ENCODE data around the gene SLC9A9.

DNA sequence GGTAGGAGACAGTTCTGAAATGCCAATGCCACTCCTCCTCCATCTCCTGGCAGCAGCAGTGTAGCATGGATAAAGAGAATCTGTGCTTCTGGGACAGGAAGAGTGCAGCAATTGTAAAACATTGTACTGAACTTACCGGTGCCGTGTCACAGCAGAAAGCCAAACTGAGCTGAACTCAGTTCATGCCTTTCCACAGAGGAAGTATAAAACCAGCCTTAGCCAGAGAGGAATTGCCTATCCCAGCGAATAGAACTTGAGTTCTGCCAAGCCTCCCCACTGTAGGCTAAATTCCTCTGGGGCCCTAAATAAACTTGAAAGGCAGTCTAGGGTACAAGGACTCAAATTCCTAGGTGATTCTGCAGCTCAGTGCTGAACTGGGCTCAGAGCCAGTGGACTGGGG is 148.8 kb downstream of the SLC9A9 start:
- TF ChIP-seq, protein P1, sequence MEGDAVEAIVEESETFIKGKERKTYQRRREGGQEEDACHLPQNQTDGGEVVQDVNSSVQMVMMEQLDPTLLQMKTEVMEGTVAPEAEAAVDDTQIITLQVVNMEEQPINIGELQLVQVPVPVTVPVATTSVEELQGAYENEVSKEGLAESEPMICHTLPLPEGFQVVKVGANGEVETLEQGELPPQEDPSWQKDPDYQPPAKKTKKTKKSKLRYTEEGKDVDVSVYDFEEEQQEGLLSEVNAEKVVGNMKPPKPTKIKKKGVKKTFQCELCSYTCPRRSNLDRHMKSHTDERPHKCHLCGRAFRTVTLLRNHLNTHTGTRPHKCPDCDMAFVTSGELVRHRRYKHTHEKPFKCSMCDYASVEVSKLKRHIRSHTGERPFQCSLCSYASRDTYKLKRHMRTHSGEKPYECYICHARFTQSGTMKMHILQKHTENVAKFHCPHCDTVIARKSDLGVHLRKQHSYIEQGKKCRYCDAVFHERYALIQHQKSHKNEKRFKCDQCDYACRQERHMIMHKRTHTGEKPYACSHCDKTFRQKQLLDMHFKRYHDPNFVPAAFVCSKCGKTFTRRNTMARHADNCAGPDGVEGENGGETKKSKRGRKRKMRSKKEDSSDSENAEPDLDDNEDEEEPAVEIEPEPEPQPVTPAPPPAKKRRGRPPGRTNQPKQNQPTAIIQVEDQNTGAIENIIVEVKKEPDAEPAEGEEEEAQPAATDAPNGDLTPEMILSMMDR (IDR thresholded peaks at IDR 0.05) = no peak
- TF ChIP-seq POLR2A (IDR thresholded peaks at IDR 0.05) = no peak
